ENCODE results near the gene WRNIP1. TPM values are rescaled to one million over a fixed set of nuclear protein-coding genes. Genes with fewer than 3 reads are reported as not detected.
A peak's percentile ranks its signal among the peaks of the same experiment; 100 is the strongest.

The WRNIP1 gene
- total and polyA plus RNA-seq, 2 of the 13 experiments (the other 11 are each of a cell fraction or from before 2014, with no cell fraction given), result 77.7 to 90.3 TPM

- ATAC-seq, result no peak
These were observed 47.5 kb downstream of the WRNIP1 start for GRCh38 chr6:2812695-2813094.

GRCh38 chr6:2816158-2816557 is 51.0 kb downstream of the WRNIP1 start:
- Histone ChIP-seq H3K79me2 (ENCODE audit: insufficient read depth, low read length) (no peaks in the 10 kb centered on the region), H3K36me3 (replicated peaks in 1 of 2; ENCODE audit: control insufficient read depth in 1 of 2, insufficient read depth in 2 of 2, low read length in 2 of 2) (no peaks in the 10 kb centered on the region), H2AFZ (ENCODE audit: low read length) (no peak overlapping the region), H3K4me2 (ENCODE audit: low read depth, low read length) (no peak overlapping the region), H3K9me3 (ENCODE audit: low read length) (peaks cover 15% of the 10 kb centered on the region; the same call in 1 of the 2 replicates), H4K20me1 (ENCODE audit: insufficient read depth, low read length) (no peaks in the 10 kb centered on the region), H3K9ac (ENCODE audit: insufficient read depth, low read depth, low read length) (no peak overlapping the region), H3K27me3 (ENCODE audit: control insufficient read depth in 1 of 2, insufficient read depth in 2 of 2, low read length in 2 of 2) (no peaks in the 10 kb centered on the region), H3K4me3 (replicated peaks in 1 of 3; ENCODE audit: insufficient read depth in 1 of 3, low read depth in 2 of 3, low read length in 3 of 3) (no peak overlapping the region), H3K27ac (ENCODE audit: extremely low read length, insufficient read depth, low read length) (no peak overlapping the region), H3K4me1 (ENCODE audit: insufficient read depth, low read length) (peaks cover 34% of the 10 kb centered on the region)
- FAIRE-seq (no peak), ATAC-seq (no peak), DNase-seq (ENCODE audit: low spot score) (no peak)
- ChIA-PET POLR2A (no interaction called here), CTCF (ENCODE audit: low intra/inter-chr PET ratio, low total read pairs) (no interaction called here)
- in situ Hi-C loops (cut with HindIII; ENCODE audit: extremely low pct_ligation_motif_present, low pct_unique_long_range_greater_than_20kb), result no loop called here
- intact Hi-C loops (cut with micrococcal nuclease; ENCODE audit: unreplicated experiment), result no loop called here
- no TSS peak for BruUV-seq (replicated peaks)
- TF ChIP-seq SRF (IDR thresholded peaks at IDR 0.05; ENCODE audit: low read depth, low read length) (no peak), ZNF614 (CRISPR knock-in tag; IDR thresholded peaks at IDR 0.05; ENCODE audit: borderline replicate concordance) (no peak), ZFP36L1 (CRISPR knock-in tag; IDR thresholded peaks at IDR 0.05) (no peak), NFAT5 (CRISPR knock-in tag; IDR thresholded peaks at IDR 0.05) (no peak), KAT8 (CRISPR knock-in tag; IDR thresholded peaks at IDR 0.05) (no peak), POLR2A (IDR thresholded peaks at IDR 0.05; ENCODE audit: insufficient read depth in 1 of 2, low read depth in 2 of 2, low read length in 2 of 2) (no peak), NFIB (CRISPR knock-in tag; IDR thresholded peaks at IDR 0.05; ENCODE audit: borderline replicate concordance) (no peak), SALL1 (CRISPR knock-in tag; IDR thresholded peaks at IDR 0.05) (no peak), TIGD3 (CRISPR knock-in tag; IDR thresholded peaks at IDR 0.05; ENCODE audit: borderline replicate concordance) (no peak), E2F1 (CRISPR knock-in tag; IDR thresholded peaks at IDR 0.05) (no peak), PRMT3 (CRISPR knock-in tag; IDR thresholded peaks at IDR 0.05; ENCODE audit: borderline replicate concordance, low read depth) (no peak)

More at GRCh38 chr6:2812695-2813094, 47.5 kb downstream of the WRNIP1 start:
- no TSS peak for BruUV-seq (replicated peaks)
- peaks cover 37% of the 10 kb centered on the region for H3K4me1 ChIP-seq (ENCODE audit: insufficient read depth, low read length)
- no peaks in the 10 kb centered on the region for H3K27me3 ChIP-seq (ENCODE audit: control insufficient read depth in 1 of 2, insufficient read depth in 2 of 2, low read length in 2 of 2)
- no peaks in the 10 kb centered on the region for H3K79me2 ChIP-seq (ENCODE audit: insufficient read depth, low read length)
- no peak overlapping the region for H3K4me3 ChIP-seq (replicated peaks in 1 of 3; ENCODE audit: insufficient read depth in 1 of 3, low read depth in 2 of 3, low read length in 3 of 3)
- no peak overlapping the region for H3K4me2 ChIP-seq (ENCODE audit: low read depth, low read length)
- H2AFZ ChIP-seq (ENCODE audit: low read length), result no peak overlapping the region
- TF ChIP-seq HNRNPK (IDR thresholded peaks at IDR 0.05; ENCODE audit: low read depth, low read length, poor library complexity, severe bottlenecking) (peak; percentile 91), ZNF44 (CRISPR knock-in tag; IDR thresholded peaks at IDR 0.05) (no peak)
- ChIA-PET POLR2A (no interaction called here), CTCF (ENCODE audit: low intra/inter-chr PET ratio, low total read pairs) (no interaction called here)
- no peaks in the 10 kb centered on the region for H3K36me3 ChIP-seq (replicated peaks in 1 of 2; ENCODE audit: control insufficient read depth in 1 of 2, insufficient read depth in 2 of 2, low read length in 2 of 2)
- no peak overlapping the region for H3K27ac ChIP-seq (ENCODE audit: extremely low read length, insufficient read depth, low read length)
- H3K9ac ChIP-seq (ENCODE audit: insufficient read depth, low read depth, low read length), result no peak overlapping the region
- intact Hi-C loops (cut with micrococcal nuclease; ENCODE audit: unreplicated experiment) (no loop called here), in situ Hi-C loops (cut with HindIII; ENCODE audit: extremely low pct_ligation_motif_present, low pct_unique_long_range_greater_than_20kb) (no loop called here)
- DNase-seq (ENCODE audit: low spot score), result no peak
- FAIRE-seq, result no peak
- peaks cover 15% of the 10 kb centered on the region; the same call in 1 of the 2 replicates for H3K9me3 ChIP-seq (ENCODE audit: low read length)
- WGBS (ENCODE audit: low lambda C conversion rate), result 88% methylated on average over 3 of the region's 3 CpGs
- H4K20me1 ChIP-seq (ENCODE audit: insufficient read depth, low read length), result no peaks in the 10 kb centered on the region

Measured in HepG2 (cell line).